Activated naive CD8-positive, alpha-beta T cell treated with anti-CD3 and anti-CD28 coated beads for 36 hours (primary cell): ENCODE data around the gene PPAN. TPM values are rescaled to one million over a fixed set of nuclear protein-coding genes. Genes with fewer than 3 reads are reported as not detected.
A peak's percentile ranks its signal among the peaks of the same experiment; 100 is the strongest.

Experiments
- DNase-seq: peaks from one replicate; pipeline ENCODE4 v3.0.0; 2021
- H3K27ac Mint-ChIP-seq: one replicate; pipeline ENCODE4 v1.8.0; 2022; ENCODE audit warnings: mild to moderate bottlenecking, moderate library complexity, mixed read lengths
- H3K27me3 Mint-ChIP-seq: one replicate; pipeline ENCODE4 v1.8.0; 2022; ENCODE audit warnings: mild to moderate bottlenecking, mixed read lengths
- H3K36me3 Mint-ChIP-seq: one replicate; pipeline ENCODE4 v1.8.0; 2021; ENCODE audit warnings: mild to moderate bottlenecking, mixed read lengths
- H3K4me1 Mint-ChIP-seq: one replicate; pipeline ENCODE4 v1.8.0; 2021; ENCODE audit warnings: mixed read lengths
- H3K4me3 Mint-ChIP-seq: one replicate; pipeline ENCODE4 v1.8.0; 2022; ENCODE audit warnings: mild to moderate bottlenecking, moderate library complexity, mixed read lengths
- H3K9me3 Mint-ChIP-seq: one replicate; pipeline ENCODE4 v1.8.0; 2022; ENCODE audit warnings: mixed read lengths
- total RNA-seq, 2 experiments: library from RNA; stranded (reverse); gene quantifications; one replicate each; pipeline ENCODE4 v1.2.3, GENCODE V29; 2021

Gene PPAN, protein sequence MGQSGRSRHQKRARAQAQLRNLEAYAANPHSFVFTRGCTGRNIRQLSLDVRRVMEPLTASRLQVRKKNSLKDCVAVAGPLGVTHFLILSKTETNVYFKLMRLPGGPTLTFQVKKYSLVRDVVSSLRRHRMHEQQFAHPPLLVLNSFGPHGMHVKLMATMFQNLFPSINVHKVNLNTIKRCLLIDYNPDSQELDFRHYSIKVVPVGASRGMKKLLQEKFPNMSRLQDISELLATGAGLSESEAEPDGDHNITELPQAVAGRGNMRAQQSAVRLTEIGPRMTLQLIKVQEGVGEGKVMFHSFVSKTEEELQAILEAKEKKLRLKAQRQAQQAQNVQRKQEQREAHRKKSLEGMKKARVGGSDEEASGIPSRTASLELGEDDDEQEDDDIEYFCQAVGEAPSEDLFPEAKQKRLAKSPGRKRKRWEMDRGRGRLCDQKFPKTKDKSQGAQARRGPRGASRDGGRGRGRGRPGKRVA
- total RNA-seq, result 100 to 1,000 TPM; 214 to 227 TPM

DNA sequence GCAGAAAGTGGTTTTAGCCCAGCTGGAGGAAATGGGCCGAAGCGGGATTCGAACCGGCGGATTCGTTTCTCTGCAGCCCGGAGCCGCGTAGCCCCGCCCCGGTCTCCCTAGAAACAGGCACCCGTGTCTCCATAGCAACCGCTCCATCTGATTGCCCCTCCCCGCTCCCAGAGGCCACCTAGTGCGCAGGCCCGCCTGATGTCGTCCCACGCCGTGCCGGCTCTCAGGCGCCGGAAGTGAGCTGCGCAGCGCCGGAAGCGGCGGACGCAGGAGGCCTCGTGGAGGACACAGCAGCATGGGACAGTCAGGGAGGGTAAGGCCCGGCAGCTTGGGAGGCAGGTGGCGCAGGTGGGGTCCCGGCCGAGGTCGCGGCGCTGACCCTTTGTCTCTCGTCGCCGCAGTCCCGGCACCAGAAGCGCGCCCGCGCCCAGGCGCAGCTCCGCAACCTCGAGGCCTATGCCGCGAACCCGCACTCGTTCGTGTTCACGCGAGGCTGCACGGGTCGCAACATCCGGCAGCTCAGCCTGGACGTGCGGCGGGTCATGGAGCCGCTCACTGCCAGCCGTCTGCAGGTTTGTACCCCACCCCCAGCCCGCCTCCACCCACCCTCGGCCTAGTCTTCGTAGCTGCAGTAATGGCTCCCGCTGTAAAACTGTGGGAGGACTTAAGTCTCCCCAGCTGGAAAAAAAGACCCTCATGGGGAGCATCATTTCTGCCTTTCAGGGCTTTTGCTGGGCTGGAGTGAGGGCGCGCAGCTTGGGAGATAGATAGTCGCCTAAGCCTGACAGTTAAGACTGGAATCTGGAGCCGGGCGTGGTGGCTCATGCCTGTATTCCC is at the start of gene PPAN:
PPAN (plus strand) TSS at position 263 of the 837 bp plus-strand sequence; CDS start at position 296, 33 bp downstream.
- peak within 1 kb of the TSS; percentile 100 for H3K27ac Mint-ChIP-seq
- peaks cover 43% of the 10 kb centered on the region for H3K36me3 Mint-ChIP-seq
- no peaks in the 10 kb centered on the region for H3K27me3 Mint-ChIP-seq
- DNase-seq, result peak; percentile 98
- H3K9me3 Mint-ChIP-seq, result no peaks in the 10 kb centered on the region
- peaks cover 51% of the 10 kb centered on the region for H3K4me1 Mint-ChIP-seq
- peak within 1 kb of the TSS; percentile 91 for H3K4me3 Mint-ChIP-seq

DNA sequence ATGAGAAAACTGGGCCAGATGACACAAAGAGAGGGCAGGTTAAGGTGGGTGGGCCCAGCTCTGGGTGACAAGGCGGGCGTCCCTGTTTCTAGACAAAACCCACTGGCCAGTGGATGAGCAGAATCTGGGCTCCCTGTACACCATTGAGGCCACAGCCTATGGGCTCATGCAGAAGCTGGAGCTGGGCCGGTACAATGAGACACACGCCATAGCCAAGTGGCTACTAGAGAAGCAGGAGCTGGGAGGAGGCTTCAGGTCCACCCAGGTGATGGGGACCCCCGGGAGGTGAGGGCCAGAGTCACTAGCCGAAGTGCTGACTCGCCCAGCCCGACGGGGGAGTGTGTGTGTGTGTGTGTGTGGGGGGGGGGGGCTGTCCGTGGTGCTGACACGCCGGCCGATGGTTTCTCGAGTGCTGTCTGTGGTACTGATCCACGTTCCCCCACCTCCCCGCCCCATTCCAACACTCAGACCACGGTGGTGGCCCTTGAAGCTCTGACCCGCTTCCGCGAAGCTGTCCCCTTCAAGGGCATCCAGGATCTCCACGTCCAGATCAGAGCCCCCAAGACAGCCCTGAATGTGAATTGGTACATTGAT is 44.3 kb upstream of the PPAN start:
- Mint-ChIP-seq H3K4me1 (no peaks in the 10 kb centered on the region), H3K4me3 (no peak overlapping the region), H3K36me3 (no peaks in the 10 kb centered on the region), H3K9me3 (no peaks in the 10 kb centered on the region), H3K27ac (no peak overlapping the region), H3K27me3 (peaks cover 22% of the 10 kb centered on the region)
- DNase-seq, result no peak

DNA sequence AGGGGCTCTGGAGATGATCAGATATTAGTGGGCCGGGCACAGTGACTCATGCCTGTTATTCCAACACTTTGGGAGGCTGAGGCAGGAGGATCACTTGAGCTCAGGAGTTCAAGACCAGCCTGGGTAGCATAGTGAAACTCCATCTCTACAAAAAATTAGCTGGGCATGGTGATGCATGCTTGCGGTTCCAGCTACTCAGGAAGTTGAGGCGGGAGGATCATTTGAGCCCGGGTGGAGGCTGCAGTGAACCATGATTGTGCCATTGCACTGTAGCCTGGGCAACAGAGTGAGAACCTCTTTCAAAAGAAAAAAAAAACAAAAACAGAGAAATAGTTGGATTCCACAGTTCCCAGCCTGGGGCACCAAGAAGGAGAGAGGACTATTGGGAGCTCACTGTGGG is 38.0 kb upstream of the PPAN start:
- no peak overlapping the region for H3K27ac Mint-ChIP-seq
- no peaks in the 10 kb centered on the region for H3K9me3 Mint-ChIP-seq
- DNase-seq, result no peak
- H3K4me3 Mint-ChIP-seq, result no peak overlapping the region
- peaks cover 2% of the 10 kb centered on the region for H3K4me1 Mint-ChIP-seq
- no peaks in the 10 kb centered on the region for H3K36me3 Mint-ChIP-seq
- peaks cover 4% of the 10 kb centered on the region for H3K27me3 Mint-ChIP-seq

DNA sequence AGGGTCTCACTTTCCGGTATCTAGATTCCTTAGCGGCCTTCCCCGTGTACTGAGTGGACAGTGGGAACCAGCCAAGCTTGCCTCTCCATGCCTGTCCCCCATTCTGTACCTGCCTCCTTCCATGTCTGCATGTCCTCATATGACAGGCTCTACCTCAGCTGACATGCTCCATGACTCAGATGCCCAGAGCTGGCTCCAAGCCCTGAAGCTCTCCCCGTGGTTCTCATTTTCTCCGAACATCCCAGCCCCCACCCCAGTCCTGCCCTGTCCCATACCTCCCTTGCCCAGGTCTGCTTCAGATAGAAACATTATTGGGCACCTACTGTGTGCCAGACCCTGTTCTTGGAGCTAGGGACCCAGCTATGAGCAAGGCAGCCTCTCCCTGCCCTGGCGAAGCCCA is 37.1 kb upstream of the PPAN start:
- peaks cover under 1% of the 10 kb centered on the region for H3K9me3 Mint-ChIP-seq
- H3K27ac Mint-ChIP-seq, result no peak overlapping the region
- H3K27me3 Mint-ChIP-seq, result peaks cover 4% of the 10 kb centered on the region
- DNase-seq, result no peak
- H3K36me3 Mint-ChIP-seq, result no peaks in the 10 kb centered on the region
- no peak overlapping the region for H3K4me3 Mint-ChIP-seq
- peaks cover 2% of the 10 kb centered on the region for H3K4me1 Mint-ChIP-seq

DNA sequence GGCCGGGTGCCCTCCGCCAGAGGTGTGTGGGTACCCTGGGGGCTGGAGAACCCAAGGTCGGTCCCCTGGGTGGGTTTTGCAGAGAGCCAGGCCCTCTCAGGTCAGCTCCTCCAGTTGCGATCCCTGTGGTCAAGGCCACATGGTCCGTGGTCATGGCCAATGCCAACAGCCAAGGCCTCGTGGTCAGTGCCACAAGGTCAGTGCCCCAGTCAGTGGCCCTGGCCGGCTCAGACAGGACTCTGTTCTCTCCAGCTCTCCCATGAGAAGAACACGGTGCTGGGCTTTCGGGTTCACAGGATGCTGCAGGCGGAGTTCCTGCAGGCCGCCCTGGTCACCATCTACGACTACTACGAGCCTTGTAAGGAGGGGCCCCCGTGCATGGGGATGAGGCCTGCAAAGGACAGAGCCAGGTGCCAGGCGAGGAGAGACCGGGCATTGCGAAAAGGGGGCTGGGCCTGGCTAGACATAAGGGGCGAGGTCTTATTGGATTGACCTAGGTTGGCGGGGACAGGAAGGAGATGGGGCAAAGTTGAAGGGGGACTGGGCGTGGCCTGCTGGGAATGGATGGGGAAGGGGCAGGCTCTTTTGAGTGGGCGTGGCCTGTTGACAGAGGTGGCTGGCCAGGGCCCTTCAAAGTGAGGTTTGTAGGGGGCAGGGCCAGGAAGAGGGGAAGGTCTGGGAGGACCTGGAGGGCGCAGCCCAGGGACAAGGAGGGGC is 35.3 kb upstream of the PPAN start:
- Mint-ChIP-seq H3K4me1 (peaks cover 2% of the 10 kb centered on the region), H3K27ac (no peak overlapping the region), H3K9me3 (peaks cover 2% of the 10 kb centered on the region), H3K36me3 (no peaks in the 10 kb centered on the region), H3K27me3 (no peaks in the 10 kb centered on the region), H3K4me3 (no peak overlapping the region)
- DNase-seq, result no peak

DNA sequence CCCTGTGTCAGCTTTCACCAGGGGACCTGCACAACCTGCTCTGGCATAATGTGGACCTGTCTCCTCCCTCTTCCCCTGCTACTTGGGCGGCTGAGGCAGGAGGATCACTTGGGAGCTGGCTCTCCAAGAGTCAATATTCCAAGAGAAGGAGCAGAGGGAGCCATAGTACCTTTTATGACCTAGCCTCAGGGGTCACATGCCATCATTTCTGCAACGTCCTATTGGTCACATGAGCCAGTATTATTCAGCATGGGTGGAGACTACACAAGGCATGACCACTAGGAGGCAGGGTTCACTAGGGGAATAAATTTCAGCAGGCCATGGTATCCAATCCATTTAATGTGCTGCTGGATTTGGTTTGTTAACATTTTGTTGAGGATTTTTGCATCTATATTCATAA is 32.0 kb upstream of the PPAN start:
- H3K36me3 Mint-ChIP-seq, result no peaks in the 10 kb centered on the region

DNA sequence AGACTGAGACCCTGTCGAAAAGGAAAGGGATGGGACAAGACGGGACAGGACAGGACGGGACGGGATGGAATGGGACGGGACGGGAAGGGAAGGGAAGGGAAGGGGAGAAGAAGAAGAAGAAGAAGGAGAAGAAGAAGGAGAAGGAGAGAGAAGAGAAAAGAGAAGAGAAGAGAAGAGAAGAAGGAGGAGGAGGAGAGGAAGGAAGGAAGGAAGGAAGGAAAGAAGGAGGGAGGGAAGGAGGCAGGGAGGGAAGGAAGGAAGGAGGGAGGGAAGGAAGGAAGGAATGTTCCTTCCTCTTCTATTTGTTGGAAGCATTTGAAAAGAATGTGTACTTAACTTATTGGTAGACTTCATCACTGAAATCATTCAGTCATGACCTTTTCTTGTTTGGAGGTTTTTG is 29.6 kb upstream of the PPAN start:
- DNase-seq, result no peak
- Mint-ChIP-seq H3K36me3 (no peaks in the 10 kb centered on the region), H3K9me3 (peaks cover 2% of the 10 kb centered on the region), H3K4me3 (no peak overlapping the region), H3K27ac (no peak overlapping the region), H3K27me3 (peaks cover 8% of the 10 kb centered on the region), H3K4me1 (no peaks in the 10 kb centered on the region)

More for the DNA sequence above, 32.0 kb upstream of the PPAN start:
- Mint-ChIP-seq H3K27ac (no peak overlapping the region), H3K4me1 (no peaks in the 10 kb centered on the region), H3K27me3 (peaks cover 8% of the 10 kb centered on the region), H3K9me3 (peaks cover 2% of the 10 kb centered on the region), H3K4me3 (no peak overlapping the region)
- DNase-seq, result peak; percentile 36

DNA sequence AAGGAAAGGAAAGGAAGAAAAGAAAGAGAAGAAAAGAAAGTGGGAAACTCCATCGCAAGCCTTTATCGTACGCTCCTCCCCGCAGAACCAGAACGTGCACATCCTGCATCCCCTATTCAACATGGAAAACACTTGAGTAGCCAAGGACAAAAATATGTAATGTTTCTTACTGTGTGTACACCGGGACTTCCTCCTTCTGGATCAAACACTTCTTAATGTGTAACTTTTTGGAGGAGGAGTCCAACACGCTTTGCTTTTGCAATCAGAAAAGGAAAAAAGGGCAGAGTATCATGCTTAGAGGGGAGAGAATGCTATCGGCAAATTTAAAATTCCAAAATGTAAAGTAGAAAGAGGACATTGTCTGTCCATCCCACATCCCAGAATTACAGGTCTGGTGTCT is 27.8 kb upstream of the PPAN start:
- Mint-ChIP-seq H3K27me3 (peaks cover 8% of the 10 kb centered on the region), H3K27ac (no peak overlapping the region), H3K4me3 (no peak overlapping the region), H3K9me3 (peaks cover 2% of the 10 kb centered on the region), H3K4me1 (no peaks in the 10 kb centered on the region), H3K36me3 (no peaks in the 10 kb centered on the region)
- no peak for DNase-seq

DNA sequence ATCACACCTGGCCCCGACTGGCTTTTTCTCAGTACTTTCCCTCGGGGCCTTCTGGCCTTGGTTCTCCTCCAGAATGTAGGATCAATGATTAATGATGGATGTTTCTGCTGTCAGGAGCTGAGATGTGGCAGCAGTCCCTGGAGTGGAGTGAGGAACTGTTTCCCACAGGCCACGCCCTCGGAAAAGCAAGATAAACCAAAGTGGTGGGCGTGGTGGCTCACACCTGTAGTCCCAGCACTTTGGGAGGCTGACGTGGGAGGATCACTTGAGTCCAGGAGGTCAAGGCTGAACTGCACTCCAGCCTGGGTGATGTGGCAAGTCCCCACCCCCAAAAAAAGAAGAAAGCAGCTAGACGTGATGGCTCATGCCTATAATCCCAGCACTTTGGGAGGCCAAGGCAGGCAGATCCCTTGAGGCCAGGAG is 27.1 kb upstream of the PPAN start:
- Mint-ChIP-seq H3K27ac (no peak overlapping the region), H3K4me1 (no peaks in the 10 kb centered on the region), H3K4me3 (no peak overlapping the region), H3K36me3 (no peaks in the 10 kb centered on the region), H3K9me3 (peaks cover 2% of the 10 kb centered on the region), H3K27me3 (peaks cover 8% of the 10 kb centered on the region)
- DNase-seq, result no peak

DNA sequence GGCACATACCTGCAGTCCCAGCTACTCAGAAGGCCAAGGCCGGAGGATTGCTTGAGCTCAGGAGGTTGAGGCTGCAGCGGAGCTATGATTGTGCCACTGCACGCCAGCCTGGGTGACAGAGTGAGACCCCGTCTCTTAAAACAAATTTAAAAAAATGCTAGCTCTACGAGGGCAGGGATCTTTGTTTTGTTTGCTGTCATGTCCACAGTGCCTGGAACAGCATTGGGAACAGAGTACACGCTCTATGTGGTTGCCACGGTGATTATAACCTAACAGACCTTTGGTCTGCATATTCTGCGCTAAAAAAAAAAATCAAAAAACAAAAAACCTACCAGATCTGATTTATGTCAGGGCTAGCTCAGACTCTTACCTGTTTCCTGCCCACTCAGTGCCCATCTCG is 22.3 kb upstream of the PPAN start:
- peaks cover 10% of the 10 kb centered on the region for H3K36me3 Mint-ChIP-seq
- H3K4me3 Mint-ChIP-seq, result no peak overlapping the region
- H3K4me1 Mint-ChIP-seq, result peaks cover 13% of the 10 kb centered on the region
- H3K27me3 Mint-ChIP-seq, result no peaks in the 10 kb centered on the region
- no peak overlapping the region for H3K27ac Mint-ChIP-seq
- DNase-seq, result no peak
- no peaks in the 10 kb centered on the region for H3K9me3 Mint-ChIP-seq

DNA sequence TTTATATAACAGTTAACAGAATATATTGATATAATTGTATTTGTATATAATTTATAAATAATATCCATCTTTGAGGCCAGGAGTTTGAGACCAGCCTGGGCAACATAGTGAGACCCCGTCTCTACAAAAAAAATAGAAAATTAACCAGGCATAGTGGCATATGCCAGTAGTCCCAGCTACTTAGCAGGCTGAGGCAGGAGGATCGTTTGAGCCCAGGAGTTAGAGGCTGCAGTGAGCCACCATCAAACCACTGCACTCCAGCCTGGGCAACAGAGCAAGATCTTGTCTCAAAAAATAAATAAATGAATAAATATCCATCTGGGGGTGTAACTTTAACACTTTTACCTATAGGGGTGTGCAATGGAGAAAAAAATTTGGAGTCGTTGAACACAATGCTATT is 21.4 kb upstream of the PPAN start:
- Mint-ChIP-seq H3K4me3 (no peak overlapping the region), H3K27ac (no peak overlapping the region), H3K4me1 (peaks cover 13% of the 10 kb centered on the region), H3K9me3 (no peaks in the 10 kb centered on the region), H3K36me3 (peaks cover 17% of the 10 kb centered on the region), H3K27me3 (no peaks in the 10 kb centered on the region)
- no peak for DNase-seq

DNA sequence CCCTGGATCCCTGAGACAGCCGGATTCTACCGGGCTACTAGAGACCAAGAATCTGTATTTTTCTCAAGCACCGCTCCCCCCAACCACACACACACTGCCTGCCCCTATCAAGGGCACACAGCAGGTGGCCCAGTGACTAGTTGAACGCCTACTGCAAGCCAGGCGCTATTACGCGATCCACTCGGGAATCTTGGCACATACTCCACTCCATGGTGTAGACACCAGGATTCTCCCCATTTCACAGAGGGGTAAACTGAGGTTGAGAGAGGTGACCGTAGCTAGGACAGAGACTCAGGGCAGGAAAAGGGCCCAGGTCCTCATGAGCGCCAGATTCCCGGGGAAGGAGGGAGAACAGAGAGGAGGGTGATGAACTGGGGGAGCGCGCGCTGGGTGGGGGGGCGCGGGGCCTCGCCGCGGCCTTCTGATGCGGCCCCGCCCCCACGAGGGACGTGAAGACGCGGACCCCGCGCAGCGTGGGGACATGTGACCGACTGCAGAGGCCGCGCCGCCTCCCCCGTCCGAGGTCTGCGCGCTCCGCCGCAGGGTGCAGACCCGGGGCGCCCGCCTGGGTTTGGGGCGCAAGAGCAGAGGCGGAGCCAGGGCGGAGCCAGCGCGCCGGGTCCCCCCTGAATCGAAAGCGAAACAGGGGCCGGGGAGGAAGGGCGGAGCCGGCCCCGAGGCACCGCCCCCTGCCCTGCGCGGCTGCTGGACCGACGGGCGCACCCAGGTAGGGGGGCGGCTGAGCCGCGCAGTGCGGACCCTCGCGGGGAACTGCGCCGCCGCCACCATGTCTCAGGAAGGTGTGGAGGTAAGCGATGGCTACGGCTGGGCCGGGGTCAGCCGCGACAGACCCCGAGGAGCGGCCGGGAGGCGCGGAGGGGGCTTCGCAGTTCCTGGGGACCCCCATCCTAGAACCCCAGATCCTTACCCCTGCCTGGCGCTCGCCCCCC is 20.2 kb upstream of the PPAN start, which contains the start of gene SHFL:
SHFL (plus strand) TSS at position 677 of the 950 bp plus-strand sequence; CDS start at position 788, 111 bp downstream.
- Mint-ChIP-seq H3K9me3 (no peaks in the 10 kb centered on the region), H3K4me3 (peak within 1 kb of the TSS; percentile 83), H3K4me1 (peaks cover 13% of the 10 kb centered on the region), H3K36me3 (peaks cover 20% of the 10 kb centered on the region), H3K27ac (peak within 1 kb of the TSS; percentile 80), H3K27me3 (no peaks in the 10 kb centered on the region)
- peak; percentile 89 for DNase-seq

DNA sequence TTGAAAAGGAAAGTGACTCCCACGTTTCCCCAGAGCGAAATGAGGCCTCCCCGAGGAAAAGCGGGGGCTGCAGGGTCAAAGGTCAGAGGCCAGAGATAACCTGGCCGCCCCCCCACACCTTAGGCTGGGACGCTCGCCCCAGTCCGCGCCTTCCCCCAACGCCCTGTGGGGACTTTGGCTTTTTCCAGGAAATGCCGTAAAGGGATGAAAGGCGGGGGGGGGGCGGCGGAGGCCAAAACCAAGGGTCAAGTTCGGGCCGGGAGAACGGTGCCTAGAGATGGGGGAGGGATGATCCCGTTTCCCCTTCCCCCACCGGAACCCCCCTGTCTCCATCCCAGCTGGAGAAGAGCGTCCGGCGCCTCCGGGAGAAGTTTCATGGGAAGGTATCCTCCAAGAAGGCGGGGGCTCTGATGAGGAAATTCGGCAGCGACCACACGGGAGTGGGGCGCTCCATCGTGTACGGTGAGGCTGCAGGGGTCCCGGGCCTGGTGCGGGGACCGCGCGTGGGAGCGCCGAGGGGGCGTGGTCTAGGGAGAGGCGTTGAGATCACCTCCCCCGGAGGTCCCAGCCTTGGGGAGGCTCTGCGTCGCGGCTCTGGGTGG is 19.5 kb upstream of the PPAN start:
- peaks cover 23% of the 10 kb centered on the region for H3K36me3 Mint-ChIP-seq
- peak overlapping the region; percentile 80 for H3K27ac Mint-ChIP-seq
- DNase-seq, result peak; percentile 61
- peaks cover 13% of the 10 kb centered on the region for H3K4me1 Mint-ChIP-seq
- H3K9me3 Mint-ChIP-seq, result no peaks in the 10 kb centered on the region
- peak overlapping the region; percentile 83 for H3K4me3 Mint-ChIP-seq
- no peaks in the 10 kb centered on the region for H3K27me3 Mint-ChIP-seq
